Inflammatory macrophage (primary cell): ENCODE results near the gene SLC47A2.
A peak's percentile ranks its signal among the peaks of the same experiment; 100 is the strongest.

ENCODE experiments used
- DNase-seq, 2 donors: peaks; one replicate each; pipeline ENCODE4 v3.0.0-alpha.2; 2020 to 2022

SLC47A2 gene

DNA sequence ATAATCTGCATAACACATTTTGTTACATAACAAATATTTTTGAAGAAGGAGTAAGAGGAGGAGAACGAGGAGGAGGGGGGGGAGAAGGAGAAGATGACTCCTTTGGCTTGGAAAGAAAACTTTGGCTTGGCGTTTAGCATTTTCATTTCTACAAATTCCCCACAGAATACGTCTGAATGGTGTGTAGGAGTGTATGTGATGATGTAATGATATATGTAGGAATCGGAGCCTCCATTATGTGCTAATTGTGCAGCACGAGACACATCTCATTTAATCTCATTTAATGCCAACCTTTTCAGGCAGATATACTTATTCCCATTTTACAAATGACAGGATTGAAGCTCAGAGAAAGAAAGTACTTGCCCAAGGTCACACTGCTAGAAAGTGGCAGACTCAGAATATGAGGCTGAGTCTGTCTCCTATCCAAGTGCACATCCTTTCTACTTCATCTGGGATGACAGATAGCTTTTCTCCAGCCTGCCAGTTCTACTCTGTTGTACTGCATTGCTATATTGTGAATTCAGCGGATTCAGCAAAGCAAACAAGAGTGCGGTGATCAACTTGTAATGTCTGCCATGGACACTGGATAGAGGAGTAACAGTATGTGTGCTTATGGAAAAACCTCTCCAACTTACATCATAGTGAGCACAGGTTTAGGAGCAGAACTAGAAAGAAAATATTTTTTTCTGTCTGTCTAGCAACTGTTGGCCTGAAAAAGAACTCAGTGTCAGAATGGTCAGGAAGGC is 10.4 kb upstream of the SLC47A2 start:
- peak; percentile 50 to 56 for DNase-seq

GRCh38 chr17:19725486-19725885 is 9.1 kb upstream of the SLC47A2 start:
- DNase-seq = peak; percentile 89 to 91

DNA sequence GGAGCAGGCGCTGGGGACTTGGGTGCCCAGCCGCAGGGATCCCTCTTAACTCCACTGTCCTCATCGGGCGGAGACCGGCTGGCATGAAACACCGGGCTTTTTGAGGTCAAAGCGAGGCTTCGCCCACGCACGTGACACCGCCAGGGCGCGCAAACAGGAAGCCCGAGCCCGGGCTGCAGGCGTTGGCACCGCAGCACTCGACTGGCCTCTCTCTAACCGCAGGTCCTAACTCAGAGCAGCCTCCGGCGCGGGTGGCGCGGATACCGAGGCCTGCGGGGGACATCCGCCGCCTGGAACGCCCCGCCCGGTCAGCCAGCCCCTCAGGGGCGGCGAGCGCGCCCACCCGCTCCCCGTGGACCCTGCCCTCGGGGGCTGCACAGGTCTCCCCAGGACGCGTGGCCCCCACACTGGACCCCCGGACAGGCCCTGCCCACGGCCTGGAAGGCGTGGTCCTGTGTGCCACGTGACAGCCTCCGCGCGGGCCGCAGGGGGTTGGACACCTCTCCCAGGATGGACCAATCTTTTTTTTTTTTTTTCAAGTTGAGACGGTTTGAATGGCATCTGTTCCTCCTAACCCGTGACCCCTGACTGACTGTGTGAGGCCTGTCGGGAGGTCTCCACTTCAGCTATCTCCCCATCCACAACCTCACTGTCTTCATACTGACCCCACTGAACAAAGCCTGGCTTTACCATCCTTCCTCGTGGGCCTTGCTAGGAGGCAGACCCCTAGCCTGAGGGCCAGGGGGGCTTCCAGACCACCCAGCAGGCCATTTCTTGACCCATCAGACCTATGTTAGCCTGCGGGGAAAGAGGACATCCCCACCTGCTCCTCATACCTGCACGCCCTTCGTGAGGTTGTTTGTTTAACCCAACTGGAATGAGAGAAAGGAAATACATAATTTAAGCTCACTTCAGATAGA is 8.4 kb upstream of the SLC47A2 start:
- peak; percentile 94 for DNase-seq

DNA sequence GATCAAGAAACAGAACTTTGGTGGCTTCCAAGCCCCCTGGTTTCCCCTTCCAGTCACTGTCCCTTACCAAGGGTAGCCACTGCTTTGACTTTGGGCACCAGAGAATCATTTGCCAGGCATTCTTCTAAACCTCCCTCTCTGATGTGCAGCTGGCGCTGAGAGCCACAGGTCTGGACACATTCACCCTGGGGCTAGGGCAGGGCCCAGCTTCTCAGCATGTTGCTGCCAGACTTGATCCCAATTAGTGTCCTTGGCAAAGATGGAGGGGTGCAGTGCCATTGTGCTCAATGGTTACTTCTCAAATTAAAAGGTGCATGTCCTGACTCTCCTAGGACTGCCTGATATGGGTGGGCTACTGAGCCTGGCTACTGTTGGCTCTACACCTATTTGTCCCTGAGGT is 7.6 kb upstream of the SLC47A2 start:
- no peak for DNase-seq

DNA sequence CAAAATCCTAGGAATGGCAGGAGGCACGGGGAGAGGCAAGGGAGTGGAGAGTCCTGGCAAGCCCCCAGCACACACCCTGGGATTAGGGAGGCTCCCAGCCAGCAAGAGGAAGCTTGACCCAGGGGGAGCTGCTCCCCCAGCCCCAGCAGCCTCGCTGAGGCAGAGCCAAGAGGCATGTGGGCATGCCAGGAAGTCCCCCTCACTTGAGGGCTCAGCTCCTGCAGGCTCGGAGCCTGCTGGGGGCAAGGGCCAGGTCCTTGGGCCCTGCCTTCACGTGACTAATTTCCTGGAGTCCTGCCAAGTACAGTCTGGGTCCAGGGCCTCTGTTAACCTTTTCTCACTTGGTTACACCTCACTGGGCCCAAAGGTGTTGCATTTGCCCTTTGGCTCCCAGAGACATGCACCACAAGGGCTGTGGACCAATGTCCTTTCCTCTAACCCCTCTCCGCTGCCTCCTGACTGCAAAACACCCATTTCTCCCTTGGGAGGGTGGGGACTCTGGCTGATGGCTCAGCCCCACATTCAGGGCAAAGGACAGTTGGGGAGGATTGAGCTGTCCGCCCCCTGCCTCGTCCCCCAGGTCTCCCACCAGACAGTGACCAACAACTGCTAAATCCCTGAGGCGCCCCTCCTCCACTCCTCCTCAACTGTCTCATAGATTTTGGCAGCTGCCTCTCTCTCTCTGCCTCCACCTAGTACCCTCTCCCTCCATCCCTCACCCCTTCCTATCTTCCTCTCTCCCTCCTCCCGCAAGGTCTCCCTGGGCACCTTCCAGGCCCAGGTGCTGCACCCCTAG is 4.4 kb upstream of the SLC47A2 start:
- no peak for DNase-seq

DNA sequence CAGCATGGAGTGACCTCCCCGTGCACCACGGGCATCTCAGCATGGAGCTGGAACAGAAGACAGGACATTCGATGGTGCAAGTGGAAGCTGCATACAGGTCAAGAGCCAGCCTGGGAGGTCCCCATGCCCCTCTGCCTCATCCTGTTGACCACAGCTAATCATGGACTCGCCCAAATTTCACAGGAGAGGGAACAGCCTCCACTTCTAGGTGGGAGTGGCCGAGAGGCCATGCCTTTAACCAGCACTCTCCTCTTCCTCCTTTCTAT is 3.8 kb upstream of the SLC47A2 start:
- no peak for DNase-seq

DNA sequence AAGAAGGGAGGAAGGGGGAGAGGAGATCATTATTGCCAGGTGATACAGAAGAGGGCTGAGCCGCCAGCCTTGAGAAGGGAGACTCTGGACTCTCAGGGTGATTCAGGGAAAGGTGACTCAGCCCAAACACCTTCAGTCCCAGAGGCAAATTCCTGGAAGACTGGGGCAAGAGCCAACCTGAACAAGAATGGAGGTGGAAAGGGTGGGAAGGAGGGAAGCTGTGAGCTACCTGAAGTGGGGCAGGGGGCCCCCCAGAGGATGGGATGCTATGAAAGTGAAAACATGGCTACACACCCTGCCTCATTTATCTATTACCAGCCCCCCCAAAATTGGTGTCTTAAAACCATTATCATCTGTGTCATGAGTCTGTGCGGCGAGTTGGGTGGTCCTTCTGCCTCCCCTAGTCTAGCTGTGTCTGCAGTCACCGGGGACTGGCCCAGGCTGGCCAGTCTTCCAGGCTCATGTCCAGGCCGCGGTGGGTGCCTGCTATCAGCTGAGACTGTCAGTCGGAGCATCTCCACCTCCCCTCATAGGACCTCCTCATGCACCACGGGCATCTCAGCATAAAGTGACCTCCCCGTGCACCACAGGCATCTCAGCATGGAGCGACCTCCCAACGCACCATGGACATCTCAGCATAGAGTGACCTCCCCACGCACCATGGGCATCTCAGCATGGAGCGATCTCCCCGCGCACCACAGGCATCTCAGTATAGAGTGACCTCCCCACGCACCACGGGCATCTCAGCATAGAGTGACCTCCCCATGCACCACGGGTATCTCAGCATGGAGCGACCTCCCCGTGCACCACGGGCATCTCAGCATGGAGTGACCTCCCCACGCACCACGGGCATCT is 3.2 kb upstream of the SLC47A2 start:
- DNase-seq = no peak

- no peak for DNase-seq
Measured at GRCh38 chr17:19718613-19719354, 2.4 kb upstream of the SLC47A2 start.

DNA sequence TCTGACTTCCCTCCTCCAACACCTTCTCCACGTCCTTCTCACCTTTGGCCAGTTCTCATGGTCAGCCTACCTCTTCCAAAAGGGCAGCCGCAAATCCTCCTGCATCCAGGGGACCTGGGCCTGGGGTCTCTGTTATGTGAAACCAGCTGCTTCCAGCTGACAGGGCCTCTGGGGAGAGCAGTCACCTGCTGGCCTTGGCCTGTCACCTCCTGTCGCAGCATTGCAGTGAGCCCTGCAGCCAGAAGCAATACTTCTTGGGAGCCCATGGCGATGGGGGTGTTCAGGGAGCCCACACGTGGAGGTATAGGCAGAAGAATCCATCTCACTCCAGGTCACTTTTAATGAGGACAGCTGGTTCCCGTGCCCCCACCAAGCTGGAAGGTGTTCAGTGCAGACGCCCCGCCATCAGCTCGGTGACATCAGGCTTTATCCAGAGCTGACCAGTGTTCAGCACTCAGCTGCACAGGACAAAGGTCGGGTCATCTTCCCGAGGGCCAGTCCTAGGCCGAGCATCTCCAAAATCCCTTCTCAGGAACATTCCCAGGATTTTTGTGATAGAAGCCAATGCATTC is 1.7 kb upstream of the SLC47A2 start:
- no peak for DNase-seq

- DNase-seq = no peak
Measured at GRCh38 chr17:19717411-19717908, 1.1 kb upstream of the SLC47A2 start.

DNA sequence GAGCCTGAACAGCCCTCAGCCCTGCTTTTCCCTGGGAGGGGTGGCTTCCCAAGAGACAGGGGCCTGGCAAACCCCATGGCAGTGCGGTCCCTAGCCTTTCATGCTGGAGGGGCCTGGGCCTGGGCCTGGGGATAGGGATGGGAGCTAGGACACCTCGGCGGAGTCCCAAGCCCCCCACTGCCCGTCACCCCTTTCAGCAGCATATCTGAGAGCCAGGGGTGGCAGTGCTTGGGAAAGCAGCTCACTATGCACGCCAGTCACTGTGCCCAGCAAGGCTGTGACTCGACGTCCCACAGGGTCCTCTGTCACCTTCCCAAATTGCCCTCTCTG is 612 bp upstream of the SLC47A2 start:
- no peak for DNase-seq

DNA sequence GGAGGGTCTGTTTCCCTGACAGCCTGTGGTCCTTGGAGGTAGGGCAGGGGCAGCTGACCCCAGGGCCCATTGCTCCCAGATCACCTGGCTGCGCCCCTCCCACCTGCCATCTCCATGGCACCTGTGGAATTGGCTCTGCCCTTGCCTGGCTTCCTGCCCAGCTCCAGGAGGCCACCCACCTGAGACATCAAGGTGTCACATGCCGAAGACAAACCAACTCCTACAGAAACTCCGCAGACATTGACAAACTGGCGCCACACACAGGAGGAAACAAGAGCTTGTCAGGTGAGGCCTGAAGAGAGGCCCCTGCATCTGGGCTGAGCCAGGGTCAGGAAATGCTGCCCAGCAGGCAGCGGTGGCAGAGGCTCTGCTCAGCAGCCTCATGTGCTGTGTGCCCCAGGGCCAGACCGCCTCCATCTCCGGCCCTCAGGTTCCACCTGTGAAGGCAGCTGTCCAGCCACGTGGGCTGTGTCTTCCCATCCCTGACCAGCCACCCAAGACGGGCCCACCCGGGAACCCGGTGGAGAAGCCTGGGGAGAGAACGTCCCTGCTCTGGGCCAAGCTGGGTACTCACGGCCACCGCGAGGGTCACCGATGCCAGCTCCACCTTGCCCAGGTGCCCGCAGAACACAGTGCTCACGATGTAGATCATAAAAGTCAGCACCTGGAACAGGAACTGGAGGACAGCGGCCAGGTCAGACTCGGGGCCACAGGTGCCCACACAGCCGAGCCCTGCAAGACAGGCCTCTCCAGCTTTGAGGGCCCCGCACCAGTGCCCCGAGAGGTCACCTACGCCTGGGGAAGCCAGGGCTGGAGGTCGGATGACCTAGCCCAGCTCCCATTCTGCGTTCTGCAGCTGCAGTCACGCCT is 1.6 kb downstream of the SLC47A2 start:
- no peak for DNase-seq

- no peak for DNase-seq
Measured at GRCh38 chr17:19713901-19714361, 2.5 kb downstream of the SLC47A2 start.

DNA sequence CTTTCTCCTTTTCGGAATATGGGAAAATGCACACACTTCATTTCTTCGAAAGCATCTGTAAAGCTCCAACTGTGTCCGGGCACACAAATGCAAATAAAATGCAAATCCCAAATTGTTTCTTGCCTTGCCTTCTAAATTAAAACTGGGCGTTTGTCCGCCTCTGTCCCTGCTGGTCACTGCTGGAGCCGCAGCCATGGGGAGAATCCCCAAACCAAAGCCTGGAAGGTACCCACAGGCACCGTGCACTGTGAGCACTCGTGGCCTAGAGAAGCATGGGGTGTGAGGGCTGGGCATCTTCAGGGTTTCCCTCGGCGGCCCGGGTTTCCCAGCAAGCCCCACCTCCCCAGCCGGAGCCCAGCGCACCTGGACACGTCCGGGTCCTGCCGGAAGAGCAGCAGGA is 2.9 kb downstream of the SLC47A2 start:
- DNase-seq = no peak

DNA sequence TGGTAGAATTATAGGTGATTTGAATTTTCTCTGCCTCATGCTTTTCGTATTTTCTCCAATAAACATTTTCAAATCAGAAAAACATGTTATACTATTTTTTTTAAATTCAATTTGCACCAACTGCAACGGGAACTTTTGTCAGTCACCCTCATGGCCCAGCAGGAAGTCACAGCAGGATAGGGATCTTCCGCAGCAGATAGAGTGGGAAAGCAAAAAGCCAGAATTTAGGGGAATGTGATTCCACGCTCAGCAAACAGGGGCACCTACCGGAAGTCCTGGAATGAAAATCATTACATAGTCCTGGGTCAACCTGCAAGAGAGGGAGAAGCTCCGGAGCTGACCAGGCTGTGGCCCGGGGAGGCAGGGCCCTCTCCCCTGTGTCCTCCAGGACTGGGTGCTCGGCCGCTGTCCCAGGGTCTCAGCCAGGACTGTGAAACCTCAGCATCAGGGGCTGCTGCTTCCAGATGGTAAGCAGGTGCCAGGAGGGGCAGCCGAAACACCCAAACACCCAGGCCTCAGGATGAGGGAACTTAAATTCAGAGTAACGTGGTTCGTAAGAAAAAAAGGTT is 3.9 kb downstream of the SLC47A2 start:
- no peak for DNase-seq

DNA sequence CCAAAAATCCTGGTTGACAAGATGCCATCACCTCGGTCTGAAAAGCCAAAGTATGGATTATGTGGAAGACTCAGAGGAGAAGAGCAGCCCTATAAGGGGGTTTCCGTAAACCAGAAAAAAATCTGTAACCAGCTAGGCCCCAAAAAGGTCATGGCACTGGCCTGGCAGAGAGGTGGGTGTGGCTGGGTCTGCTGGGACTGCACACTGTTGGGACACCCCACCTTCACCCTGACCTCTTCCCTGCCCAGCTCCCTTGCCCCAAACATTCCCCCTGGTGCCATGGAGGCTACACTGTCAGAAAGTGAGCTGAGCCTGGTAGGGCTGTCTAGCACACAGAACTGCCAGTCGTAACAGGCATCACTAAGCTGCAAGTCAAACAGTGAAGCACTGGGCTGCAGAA is 6.5 kb downstream of the SLC47A2 start:
- no peak for DNase-seq

GRCh38 chr17:19708431-19709175 is 7.8 kb downstream of the SLC47A2 start:
- no peak for DNase-seq

- DNase-seq = no peak
Measured at GRCh38 chr17:19707728-19708221, 8.6 kb downstream of the SLC47A2 start.
